Osteoblast (primary cell): ENCODE measurements around the gene ATP11A. TPM values are rescaled to one million over a fixed set of nuclear protein-coding genes. Genes with fewer than 3 reads are reported as not detected.

Experiments
- DNase-seq: peaks from one replicate; pipeline ENCODE4 v3.0.0; 2011; ENCODE audit warnings: low spot score, mixed read lengths; ENCODE audit not compliant: insufficient read length; ENCODE audit errors: missing footprints
- H2AFZ ChIP-seq: 2 replicates; pipeline ENCODE4 v1.6.0; 2011; ENCODE audit warnings: mild to moderate bottlenecking, low read length
- H3K27ac ChIP-seq: 2 replicates; pipeline ENCODE4 v1.5.1; 2011; ENCODE audit warnings: mild to moderate bottlenecking, low read depth, low read length, moderate library complexity
- H3K27me3 ChIP-seq: 2 replicates; pipeline ENCODE4 v1.6.0; 2012; ENCODE audit warnings: mild to moderate bottlenecking, control low read depth, inconsistent platforms, low read length, moderate library complexity; ENCODE audit not compliant: insufficient read depth
- H3K36me3 ChIP-seq: 2 replicates; pipeline ENCODE4 v1.5.1; 2011; ENCODE audit warnings: mild to moderate bottlenecking, low read length, control low read depth, moderate library complexity; ENCODE audit not compliant: insufficient read depth
- H3K4me1 ChIP-seq: 2 replicates; pipeline ENCODE4 v1.5.1; 2011; ENCODE audit warnings: mild to moderate bottlenecking, low read length, control low read depth, moderate library complexity; ENCODE audit not compliant: insufficient read depth
- H3K4me2 ChIP-seq: 2 replicates; pipeline ENCODE4 v1.6.0; 2011; ENCODE audit warnings: mild to moderate bottlenecking, low read length; ENCODE audit not compliant: insufficient read depth
- H3K4me3 ChIP-seq: fragments of 200-600 bp; sonication (generic); 3 replicates; pipeline ENCODE4 v1.5.1; 2012; ENCODE audit warnings: mild to moderate bottlenecking, low read length, inconsistent platforms; ENCODE audit not compliant: insufficient read depth
- H3K79me2 ChIP-seq: 2 replicates; pipeline ENCODE4 v1.6.0; 2012; ENCODE audit warnings: mild to moderate bottlenecking, low read length, control low read depth, inconsistent platforms; ENCODE audit not compliant: insufficient read depth
- H3K9me3 ChIP-seq: 2 replicates; pipeline ENCODE4 v1.5.1; 2011; ENCODE audit warnings: low read depth, low read length, control low read depth
- H4K20me1 ChIP-seq: 2 replicates; pipeline ENCODE4 v1.6.0; 2012; ENCODE audit warnings: mild to moderate bottlenecking, low read length, control low read depth; ENCODE audit not compliant: insufficient read depth
- CTCF ChIP-seq: IDR thresholded peaks from 2 replicates; pipeline ENCODE4 v1.5.1; 2011; ENCODE audit warnings: mild to moderate bottlenecking, low read depth, low read length, moderate library complexity; ENCODE audit errors: extremely low read depth
- total RNA-seq: library from RNA; depleted of rRNA; stranded (reverse); fragments of >200 nt; gene quantifications from 2 replicates; pipeline ENCODE4 v1.2.3, GENCODE V29; 2012

The ATP11A gene
- total RNA-seq, 1 donor, result 7.6 TPM

DNA sequence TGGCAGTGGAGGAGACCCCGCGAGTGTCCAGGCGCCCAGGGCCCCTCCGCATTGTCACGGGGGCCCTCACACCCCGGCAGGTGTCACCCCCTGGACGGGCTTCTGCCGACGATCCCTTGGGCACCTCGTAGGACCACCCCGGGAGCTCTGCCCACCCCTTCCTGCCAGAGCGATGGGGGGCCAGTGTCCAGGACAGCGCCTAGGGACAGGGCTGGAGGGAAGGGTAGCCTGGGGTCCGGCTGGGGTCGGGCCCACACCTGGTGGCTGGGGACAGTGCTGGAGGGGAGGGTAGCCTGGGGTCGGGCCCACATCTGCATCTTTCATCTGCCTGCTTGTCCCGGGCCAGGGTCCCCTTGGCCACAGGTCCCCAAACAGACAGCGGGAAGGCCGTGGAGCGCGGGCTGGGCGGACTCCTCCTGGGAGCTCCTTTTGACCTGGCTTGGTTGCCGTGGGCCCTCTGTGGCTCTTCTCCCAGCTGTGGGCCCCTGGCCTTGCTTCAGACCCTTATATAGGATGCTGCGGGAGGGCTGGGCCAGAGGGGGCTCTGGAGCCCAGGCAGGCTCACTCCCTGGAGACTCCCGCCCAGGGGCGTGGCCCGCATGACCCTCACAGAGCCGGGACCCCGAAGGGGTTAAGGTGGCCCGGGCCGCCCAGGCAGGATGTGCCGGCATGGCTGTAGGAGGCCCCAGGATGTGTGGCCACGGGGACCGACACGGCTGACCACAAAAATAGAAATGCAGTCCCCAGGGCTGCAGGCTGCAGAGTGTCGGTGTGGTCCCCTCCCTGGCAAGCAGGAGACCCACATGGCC is 205.0 kb downstream of the ATP11A start:
- TF ChIP-seq CTCF, result no peak
- H4K20me1 ChIP-seq, result no peaks in the 10 kb centered on the region
- no peaks in the 10 kb centered on the region for H3K36me3 ChIP-seq
- H3K4me1 ChIP-seq, result no peaks in the 10 kb centered on the region
- no peaks in the 10 kb centered on the region for H3K9me3 ChIP-seq
- peak; percentile 88 for DNase-seq
- H3K27me3 ChIP-seq, result peaks cover 58% of the 10 kb centered on the region
- H3K4me2 ChIP-seq, result no peak overlapping the region
- no peak overlapping the region for H3K4me3 ChIP-seq
- no peaks in the 10 kb centered on the region for H3K79me2 ChIP-seq
- no peak overlapping the region for H2AFZ ChIP-seq
- H3K27ac ChIP-seq, result no peak overlapping the region

GRCh38 chr13:112895521-112896465 is 206.0 kb downstream of the ATP11A start:
- no peaks in the 10 kb centered on the region for H3K9me3 ChIP-seq
- peak; percentile 81 for DNase-seq
- no peak overlapping the region for H3K27ac ChIP-seq
- no peak overlapping the region for H2AFZ ChIP-seq
- no peaks in the 10 kb centered on the region for H4K20me1 ChIP-seq
- H3K27me3 ChIP-seq, result peaks cover 67% of the 10 kb centered on the region
- H3K4me3 ChIP-seq, result no peak overlapping the region
- H3K4me2 ChIP-seq, result no peak overlapping the region
- H3K36me3 ChIP-seq, result no peaks in the 10 kb centered on the region
- no peaks in the 10 kb centered on the region for H3K79me2 ChIP-seq
- no peaks in the 10 kb centered on the region for H3K4me1 ChIP-seq
- TF ChIP-seq CTCF, result no peak

DNA sequence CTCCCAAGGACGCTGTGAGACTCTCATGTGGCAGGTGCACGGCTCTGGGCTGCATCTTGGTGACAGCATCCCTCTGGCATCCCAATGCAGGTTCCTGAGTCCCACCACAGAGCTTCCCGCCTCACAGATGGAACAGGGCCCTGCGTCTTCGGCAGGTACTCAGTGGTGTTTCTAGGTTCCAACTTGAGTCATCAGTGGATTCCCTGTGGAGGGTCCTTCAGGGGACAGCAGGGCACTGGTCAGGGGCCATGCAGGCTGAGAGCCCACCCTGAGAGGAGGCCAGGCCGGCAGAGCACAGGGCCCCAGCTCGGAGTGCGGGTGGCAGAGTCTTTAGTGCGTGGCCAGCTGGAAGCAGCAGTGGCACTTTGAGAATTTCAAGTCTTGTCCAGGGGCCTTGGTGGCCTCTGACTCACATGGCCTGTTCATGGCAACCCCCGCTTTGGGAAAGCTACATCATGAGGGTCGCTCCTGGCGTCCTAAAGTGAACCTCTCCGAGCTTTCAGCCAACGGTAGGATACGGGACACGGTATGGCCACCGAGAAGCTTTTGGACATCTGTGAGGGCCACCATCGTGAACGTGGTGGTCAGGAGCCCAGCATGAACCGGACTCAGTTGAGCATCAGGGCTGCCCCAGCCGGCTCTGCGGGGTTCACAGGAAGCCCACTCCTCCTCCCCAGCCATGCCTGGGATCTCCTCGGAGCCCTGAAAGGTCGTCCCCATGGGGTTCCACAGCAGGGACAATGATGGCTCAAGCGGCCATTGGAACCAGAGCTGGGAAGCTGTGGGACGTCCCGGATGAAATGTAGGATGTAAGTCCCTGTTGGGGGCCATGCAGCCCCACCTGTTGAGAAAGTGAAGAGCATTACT is 207.1 kb downstream of the ATP11A start:
- H3K4me1 ChIP-seq, result no peaks in the 10 kb centered on the region
- DNase-seq, result peak; percentile 87
- H4K20me1 ChIP-seq, result no peaks in the 10 kb centered on the region
- no peak for TF ChIP-seq CTCF
- no peak overlapping the region for H3K4me3 ChIP-seq
- H3K27me3 ChIP-seq, result peaks cover 69% of the 10 kb centered on the region
- no peak overlapping the region for H3K27ac ChIP-seq
- no peaks in the 10 kb centered on the region for H3K36me3 ChIP-seq
- H3K4me2 ChIP-seq, result no peak overlapping the region
- H3K79me2 ChIP-seq, result no peaks in the 10 kb centered on the region
- H2AFZ ChIP-seq, result no peak overlapping the region
- H3K9me3 ChIP-seq, result no peaks in the 10 kb centered on the region
